ENCODE data around the gene ADORA1.

Gene ADORA1

GRCh38 chr1:203139976-203140475 lies 12.5 kb downstream of the ADORA1 start:
- Histone ChIP-seq H4K20me1 (ENCODE audit: insufficient read depth, low read length) (no peaks in the 10 kb centered on the region), H3K9me2 (ENCODE audit: low read depth, low read length) (no peaks in the 10 kb centered on the region), H3K36me3 (ENCODE audit: insufficient read depth, low read length) (no peaks in the 10 kb centered on the region), H3K9me3 (ENCODE audit: low read length) (no peaks in the 10 kb centered on the region), H3F3A (ENCODE audit: insufficient read depth, low read length) (no peaks in the 10 kb centered on the region), H3K27ac (ENCODE audit: low read depth, low read length, poor library complexity, severe bottlenecking) (no peak overlapping the region), H3K4me3 (ENCODE audit: low read depth, low read length, poor library complexity, severe bottlenecking) (no peak overlapping the region), H3K4me2 (ENCODE audit: low read length) (no peak overlapping the region), H3K79me2 (ENCODE audit: insufficient read depth, low read length) (no peaks in the 10 kb centered on the region), H3K4me1 (ENCODE audit: insufficient read depth, low read length, severe bottlenecking) (no peaks in the 10 kb centered on the region), H3K9ac (ENCODE audit: low read length) (no peak overlapping the region), H2AFZ (ENCODE audit: low read length) (no peak overlapping the region), H3K27me3 (ENCODE audit: insufficient read depth, low read length) (peaks cover 10% of the 10 kb centered on the region)
- TF ChIP-seq EZH2 (IDR thresholded peaks at IDR 0.05; ENCODE audit: borderline replicate concordance, low read length) (no peak), CTCF (IDR thresholded peaks at IDR 0.05; ENCODE audit: low read length) (no peak)

- H3K36me3 ChIP-seq (ENCODE audit: insufficient read depth, low read length): no peaks in the 10 kb centered on the region
- H3K9ac ChIP-seq (ENCODE audit: low read length): no peak overlapping the region
- H3K4me2 ChIP-seq (ENCODE audit: low read length): no peak overlapping the region
- no peaks in the 10 kb centered on the region for H3K79me2 ChIP-seq (ENCODE audit: insufficient read depth, low read length)
- no peaks in the 10 kb centered on the region for H3K9me3 ChIP-seq (ENCODE audit: low read length)
- no peaks in the 10 kb centered on the region for H3K4me1 ChIP-seq (ENCODE audit: insufficient read depth, low read length, severe bottlenecking)
- peaks cover 8% of the 10 kb centered on the region for H3K27me3 ChIP-seq (ENCODE audit: insufficient read depth, low read length)
- H3K4me3 ChIP-seq (ENCODE audit: low read depth, low read length, poor library complexity, severe bottlenecking): no peak overlapping the region
- TF ChIP-seq EZH2 (IDR thresholded peaks at IDR 0.05; ENCODE audit: borderline replicate concordance, low read length) (no peak), CTCF (IDR thresholded peaks at IDR 0.05; ENCODE audit: low read length) (no peak)
- no peak overlapping the region for H3K27ac ChIP-seq (ENCODE audit: low read depth, low read length, poor library complexity, severe bottlenecking)
- no peak overlapping the region for H2AFZ ChIP-seq (ENCODE audit: low read length)
- no peaks in the 10 kb centered on the region for H4K20me1 ChIP-seq (ENCODE audit: insufficient read depth, low read length)
- no peaks in the 10 kb centered on the region for H3K9me2 ChIP-seq (ENCODE audit: low read depth, low read length)
- H3F3A ChIP-seq (ENCODE audit: insufficient read depth, low read length): no peaks in the 10 kb centered on the region
Measured at GRCh38 chr1:203140743-203141520, 13.4 kb downstream of the ADORA1 start.

- Histone ChIP-seq H3K9me2 (ENCODE audit: low read depth, low read length) (no peaks in the 10 kb centered on the region), H3K4me2 (ENCODE audit: low read length) (no peak overlapping the region), H3K36me3 (ENCODE audit: insufficient read depth, low read length) (no peaks in the 10 kb centered on the region), H4K20me1 (ENCODE audit: insufficient read depth, low read length) (no peaks in the 10 kb centered on the region), H3K9me3 (ENCODE audit: low read length) (no peaks in the 10 kb centered on the region), H3K4me3 (ENCODE audit: low read depth, low read length, poor library complexity, severe bottlenecking) (no peak overlapping the region), H3K27ac (ENCODE audit: low read depth, low read length, poor library complexity, severe bottlenecking) (no peak overlapping the region), H2AFZ (ENCODE audit: low read length) (no peak overlapping the region), H3F3A (ENCODE audit: insufficient read depth, low read length) (no peaks in the 10 kb centered on the region), H3K27me3 (ENCODE audit: insufficient read depth, low read length) (peaks cover 7% of the 10 kb centered on the region; the same call in 1 of the 2 replicates), H3K79me2 (ENCODE audit: insufficient read depth, low read length) (no peaks in the 10 kb centered on the region), H3K9ac (ENCODE audit: low read length) (no peak overlapping the region), H3K4me1 (ENCODE audit: insufficient read depth, low read length, severe bottlenecking) (no peaks in the 10 kb centered on the region)
- TF ChIP-seq CTCF (IDR thresholded peaks at IDR 0.05; ENCODE audit: low read length) (no peak), EZH2 (IDR thresholded peaks at IDR 0.05; ENCODE audit: borderline replicate concordance, low read length) (no peak)
Measured at GRCh38 chr1:203142124-203142523, 14.6 kb downstream of the ADORA1 start.

Measured in OCI-LY1 (cell line).